Measurements from ENCODE around the gene DDX52. TPM values are rescaled to one million over a fixed set of nuclear protein-coding genes. Genes with fewer than 3 reads are reported as not detected.

DDX52 gene
- total RNA-seq, 1 donor from 2014 or later: 55.1 TPM

- Mint-ChIP-seq H3K27ac (ENCODE audit: unreplicated experiment) (no peak overlapping the region), H3K4me3 (ENCODE audit: unreplicated experiment) (no peak overlapping the region), H3K4me1 (ENCODE audit: low read depth, unreplicated experiment) (no peaks in the 10 kb centered on the region), H3K9me3 (ENCODE audit: unreplicated experiment) (peaks cover 3% of the 10 kb centered on the region), H3K36me3 (ENCODE audit: low read depth, unreplicated experiment) (peaks cover 14% of the 10 kb centered on the region), H3K27me3 (ENCODE audit: low read depth, unreplicated experiment) (no peaks in the 10 kb centered on the region)
- no peak overlapping the region for H3K27ac ChIP-seq (ENCODE audit: low read depth, low read length)
- no peak overlapping the region for H2AFZ ChIP-seq (ENCODE audit: low read depth, low read length)
- H3K4me2 ChIP-seq (ENCODE audit: low read length): no peak overlapping the region
- peaks cover 26% of the 10 kb centered on the region for H3K36me3 ChIP-seq (ENCODE audit: insufficient read depth, low read length)
- no peaks in the 10 kb centered on the region for H3K9me3 ChIP-seq (ENCODE audit: insufficient read depth, low read depth, low read length)
- FAIRE-seq: no peak
- TF ChIP-seq CTCF (IDR thresholded peaks at IDR 0.05; ENCODE audit: insufficient read depth, low read depth, low read length) (no peak), EZH2 (IDR thresholded peaks at IDR 0.05; ENCODE audit: insufficient read depth, low read length) (no peak)
- DNase-seq (ENCODE audit: low read depth): no peak
- no peak overlapping the region for H3K4me3 ChIP-seq (ENCODE audit: insufficient read depth, low read depth, low read length)
- H3K4me1 ChIP-seq (ENCODE audit: insufficient read depth, low read length): peaks cover 4% of the 10 kb centered on the region
- H3K9ac ChIP-seq (ENCODE audit: low read length): no peak overlapping the region
- H4K20me1 ChIP-seq (ENCODE audit: insufficient read depth, low read length): peaks cover 3% of the 10 kb centered on the region
- H3K79me2 ChIP-seq (ENCODE audit: insufficient read depth, low read length): no peaks in the 10 kb centered on the region
- H3K27me3 ChIP-seq (ENCODE audit: insufficient read depth, low read length): no peaks in the 10 kb centered on the region
Observed at GRCh38 chr17:37564252-37564651, 79.0 kb downstream of the DDX52 start.

- Histone ChIP-seq H3K27me3 (ENCODE audit: insufficient read depth, low read length) (no peaks in the 10 kb centered on the region), H3K4me2 (ENCODE audit: low read length) (no peak overlapping the region), H3K36me3 (ENCODE audit: insufficient read depth, low read length) (peaks cover 24% of the 10 kb centered on the region), H2AFZ (ENCODE audit: low read depth, low read length) (no peak overlapping the region), H3K79me2 (ENCODE audit: insufficient read depth, low read length) (no peaks in the 10 kb centered on the region), H3K4me1 (ENCODE audit: insufficient read depth, low read length) (peaks cover under 1% of the 10 kb centered on the region), H3K9me3 (ENCODE audit: insufficient read depth, low read depth, low read length) (no peaks in the 10 kb centered on the region), H3K27ac (ENCODE audit: low read depth, low read length) (no peak overlapping the region), H4K20me1 (ENCODE audit: insufficient read depth, low read length) (peaks cover 3% of the 10 kb centered on the region), H3K4me3 (ENCODE audit: insufficient read depth, low read depth, low read length) (no peak overlapping the region), H3K9ac (ENCODE audit: low read length) (no peak overlapping the region)
- TF ChIP-seq EZH2 (IDR thresholded peaks at IDR 0.05; ENCODE audit: insufficient read depth, low read length) (no peak), CTCF (IDR thresholded peaks at IDR 0.05; ENCODE audit: insufficient read depth, low read depth, low read length) (no peak)
- Mint-ChIP-seq H3K4me3 (ENCODE audit: unreplicated experiment) (no peak overlapping the region), H3K36me3 (ENCODE audit: low read depth, unreplicated experiment) (peaks cover 19% of the 10 kb centered on the region), H3K4me1 (ENCODE audit: low read depth, unreplicated experiment) (no peaks in the 10 kb centered on the region), H3K27me3 (ENCODE audit: low read depth, unreplicated experiment) (no peaks in the 10 kb centered on the region), H3K27ac (ENCODE audit: unreplicated experiment) (no peak overlapping the region), H3K9me3 (ENCODE audit: unreplicated experiment) (peaks cover 3% of the 10 kb centered on the region)
- no peak for FAIRE-seq
- no peak for DNase-seq (ENCODE audit: low read depth)
Observed at GRCh38 chr17:37562016-37562745, 81.1 kb downstream of the DDX52 start.

Small RNA genes lying within 50 kb of the gene (microRNA-seq; reads per million reads assigned to microRNA genes)
- gene MIR378J: not detected

Other genes starting within 250 kb of the DDX52 start
- 74.3 and 88.3 TPM in 2 replicates for gene ACACA, start 236.6 kb downstream of the DDX52 start, total RNA-seq
- 14.0 TPM in 2 replicates for gene TADA2A, start 236.6 kb downstream of the DDX52 start, total RNA-seq
- 64.3 and 69.1 TPM in 2 replicates for gene DUSP14, start 153.6 kb downstream of the DDX52 start, total RNA-seq
- gene SYNRG, start 34.0 kb downstream of the DDX52 start, total RNA-seq: 31.1 and 31.3 TPM in 2 replicates
- gene HNF1B, start 101.6 kb upstream of the DDX52 start, total RNA-seq: 15.6 and 17.8 TPM in 2 replicates